GM19467 (cell line): ENCODE data around the gene TAF5L.

Experiments
- ATAC-seq: cut with Tn5 transposase; IDR thresholded peaks from one replicate; pipeline ENCODE4 v1.9.1; 2021; ENCODE audit warnings: mild to moderate bottlenecking, moderate library complexity; ENCODE audit not compliant: unreplicated experiment

The TAF5L gene

GRCh38 chr1:229625915-229626831 is at the start of gene TAF5L, which contains the start of gene URB2:
TSS of gene TAF5L (minus strand) at chr1:229626122. CDS start at chr1:229614482, 11,640 bp downstream.
TSS of gene URB2 (plus strand) at chr1:229626247. CDS start at chr1:229627634, 1,387 bp downstream.
- ATAC-seq = peak; percentile 83

GRCh38 chr1:229675396-229675795 is 49.5 kb upstream of the TAF5L start:
- ATAC-seq = no peak

- no peak for ATAC-seq
Observed at GRCh38 chr1:229674042-229674441, 48.1 kb upstream of the TAF5L start.

- no peak for ATAC-seq
Observed at GRCh38 chr1:229672246-229672645, 46.3 kb upstream of the TAF5L start.

GRCh38 chr1:229671310-229671709 is 45.4 kb upstream of the TAF5L start:
- no peak for ATAC-seq

- no peak for ATAC-seq
Observed at GRCh38 chr1:229669333-229669732, 43.4 kb upstream of the TAF5L start.

GRCh38 chr1:229666585-229666984 is 40.7 kb upstream of the TAF5L start:
- no peak for ATAC-seq

GRCh38 chr1:229665912-229666558 is 40.1 kb upstream of the TAF5L start:
- no peak for ATAC-seq

- no peak for ATAC-seq
Observed at GRCh38 chr1:229664133-229664689, 38.3 kb upstream of the TAF5L start.

- no peak for ATAC-seq
Observed at GRCh38 chr1:229661897-229662296, 36.0 kb upstream of the TAF5L start.

- peak; percentile 52 for ATAC-seq
Observed at GRCh38 chr1:229661022-229661877, 35.3 kb upstream of the TAF5L start.

- ATAC-seq = no peak
Observed at GRCh38 chr1:229657993-229658755, 32.3 kb upstream of the TAF5L start.

GRCh38 chr1:229655781-229656180 is 29.9 kb upstream of the TAF5L start:
- no peak for ATAC-seq

GRCh38 chr1:229653420-229653819 is 27.5 kb upstream of the TAF5L start:
- ATAC-seq = no peak

GRCh38 chr1:229651546-229651945 is 25.6 kb upstream of the TAF5L start:
- ATAC-seq = no peak

- no peak for ATAC-seq
Observed at GRCh38 chr1:229650045-229650444, 24.1 kb upstream of the TAF5L start.

- no peak for ATAC-seq
Observed at GRCh38 chr1:229648406-229648805, 22.5 kb upstream of the TAF5L start.

GRCh38 chr1:229645324-229645993 is 19.5 kb upstream of the TAF5L start:
- ATAC-seq = no peak

- no peak for ATAC-seq
Observed at GRCh38 chr1:229643996-229644745, 18.2 kb upstream of the TAF5L start.
